Measurements from ENCODE around the gene ZNF222.

Gene ZNF222

DNA sequence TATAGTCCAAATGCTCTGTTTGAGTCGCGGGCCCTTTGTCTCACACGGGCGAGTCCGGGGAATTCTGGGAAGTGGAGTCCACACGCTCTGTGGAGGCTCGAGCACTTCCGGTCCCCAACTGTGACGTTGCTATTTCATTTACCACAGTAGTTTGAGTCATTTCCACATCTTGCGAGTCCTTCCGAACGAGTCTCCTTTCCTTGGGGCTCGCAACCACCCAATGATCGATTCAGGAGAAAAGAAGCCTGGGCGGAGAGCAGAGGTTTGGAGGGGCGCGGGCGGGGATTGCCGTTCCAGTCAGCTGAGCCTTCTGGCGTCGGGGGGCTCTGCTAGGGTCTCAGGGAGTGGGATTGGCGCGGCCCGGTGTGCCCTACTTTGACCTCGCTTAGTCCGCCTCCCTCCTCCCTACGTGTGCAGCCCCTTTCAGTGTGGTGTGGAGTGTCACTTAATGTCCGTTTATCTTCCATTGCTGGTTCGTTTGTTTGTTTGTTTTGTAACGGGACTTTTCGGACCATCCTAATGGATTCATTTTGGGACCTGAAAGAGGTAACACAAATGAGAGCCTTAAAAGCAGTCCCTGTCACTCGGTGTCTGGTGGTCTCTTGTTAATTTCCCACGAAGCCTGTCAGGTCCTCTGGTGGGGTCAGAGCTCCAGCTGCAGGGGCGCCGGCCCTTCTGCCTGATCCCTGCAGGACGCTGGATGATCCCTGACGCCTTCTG lies at the start of gene ZNF222:
TSS of gene ZNF222 (plus strand) at position 163 of the 720 bp plus-strand sequence. CDS start at position 221, 58 bp downstream.
- peak; percentile 40 for DNase-seq

GRCh38 chr19:43976732-43977131 lies 48.4 kb upstream of the ZNF222 start:
- DNase-seq, result no peak

- DNase-seq, result no peak
Observed at GRCh38 chr19:43983544-43983911, 41.7 kb upstream of the ZNF222 start.

DNA sequence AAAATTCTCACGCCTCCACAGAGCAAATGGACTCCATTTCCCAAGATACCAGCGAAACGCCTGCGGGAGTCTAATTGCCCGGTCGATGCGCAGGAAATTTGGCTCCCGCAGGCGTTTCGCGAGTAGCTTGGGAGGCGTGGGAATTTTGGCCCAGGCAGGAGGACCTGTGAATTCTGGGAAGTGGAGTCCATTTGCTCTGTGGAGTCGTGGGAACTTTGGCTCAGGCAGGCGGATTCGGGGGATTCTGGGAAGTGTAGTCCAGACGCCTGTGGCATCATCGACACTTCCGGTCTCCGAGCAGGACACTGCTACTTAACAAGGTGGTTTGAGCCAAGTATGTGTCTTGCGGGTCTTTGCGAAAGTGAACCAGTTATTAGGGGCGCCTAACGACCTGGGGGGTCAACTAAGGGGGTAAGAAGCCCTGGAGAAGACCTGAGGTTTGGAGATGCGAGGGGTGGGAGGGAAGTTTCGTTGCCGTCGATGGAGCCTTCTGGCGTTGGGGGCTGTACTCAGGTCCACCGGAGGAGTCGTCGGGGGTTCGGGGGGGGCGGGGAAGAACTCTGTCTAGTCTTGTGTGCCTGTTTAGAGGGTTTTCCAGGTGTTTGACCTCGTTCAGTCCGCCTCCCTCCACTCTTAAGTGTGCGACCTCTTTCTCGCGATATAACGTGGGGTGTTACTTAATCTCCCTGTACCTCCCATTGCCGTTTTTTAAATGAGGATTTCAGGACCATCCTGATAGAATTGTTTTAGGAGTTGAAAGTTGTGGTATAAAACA lies 41.1 kb upstream of the ZNF222 start, which contains the start of gene ZNF155:
TSS of gene ZNF155 (plus strand) at position 277 of the 775 bp plus-strand sequence. CDS start 4,356 bp downstream, outside the sequence.
- peak; percentile 93 for DNase-seq

DNA sequence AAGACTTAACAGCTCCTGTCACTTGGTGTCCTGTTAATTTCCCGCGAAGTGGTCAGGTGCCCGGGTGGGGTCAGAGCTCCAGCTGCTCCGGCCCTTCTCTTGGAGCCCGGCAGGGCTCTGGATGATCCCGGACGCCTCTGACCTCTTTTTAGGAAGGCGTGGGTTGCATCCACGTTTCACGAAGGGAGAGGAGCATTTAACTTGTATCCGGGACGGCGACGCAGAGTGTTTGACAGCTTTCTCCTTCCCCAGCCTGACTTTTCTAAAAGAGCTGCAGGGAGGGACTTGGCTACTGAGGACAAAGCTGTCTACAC lies 40.5 kb upstream of the ZNF222 start:
- no peak for DNase-seq

DNA sequence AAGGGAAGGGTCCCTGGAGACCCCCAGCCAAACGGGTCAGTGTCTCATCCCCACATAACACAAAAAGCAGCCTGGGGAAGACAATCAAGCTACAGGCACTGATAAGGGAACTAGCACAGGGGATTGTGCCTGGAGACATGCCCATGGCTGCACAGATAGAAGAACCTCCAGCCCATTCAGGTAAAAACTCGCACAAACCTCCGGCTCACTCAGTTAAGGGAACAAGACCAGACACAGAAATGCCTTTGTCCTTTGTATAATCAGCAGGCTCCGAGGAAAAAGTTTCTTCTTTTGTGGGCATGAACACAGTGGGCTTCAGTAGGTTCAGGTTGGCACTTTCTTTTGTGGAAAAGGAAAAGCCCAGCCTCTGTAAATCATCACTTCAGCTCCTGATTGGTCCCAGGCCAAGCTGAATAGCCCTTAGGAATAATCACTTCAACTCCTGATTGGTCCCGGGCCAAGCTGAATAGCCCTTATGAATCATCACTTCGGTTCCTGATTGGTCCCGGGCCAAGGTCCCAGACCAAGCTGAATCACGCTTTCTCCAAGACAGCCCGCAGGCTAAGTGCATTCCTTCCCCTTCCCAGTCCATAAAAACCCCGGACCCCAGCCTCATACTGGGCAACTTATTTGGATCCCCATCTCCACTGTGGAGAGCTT lies 27.4 kb upstream of the ZNF222 start:
- DNase-seq, result no peak

- DNase-seq, result no peak
Observed at GRCh38 chr19:44002212-44002565, 23.0 kb upstream of the ZNF222 start.

DNA sequence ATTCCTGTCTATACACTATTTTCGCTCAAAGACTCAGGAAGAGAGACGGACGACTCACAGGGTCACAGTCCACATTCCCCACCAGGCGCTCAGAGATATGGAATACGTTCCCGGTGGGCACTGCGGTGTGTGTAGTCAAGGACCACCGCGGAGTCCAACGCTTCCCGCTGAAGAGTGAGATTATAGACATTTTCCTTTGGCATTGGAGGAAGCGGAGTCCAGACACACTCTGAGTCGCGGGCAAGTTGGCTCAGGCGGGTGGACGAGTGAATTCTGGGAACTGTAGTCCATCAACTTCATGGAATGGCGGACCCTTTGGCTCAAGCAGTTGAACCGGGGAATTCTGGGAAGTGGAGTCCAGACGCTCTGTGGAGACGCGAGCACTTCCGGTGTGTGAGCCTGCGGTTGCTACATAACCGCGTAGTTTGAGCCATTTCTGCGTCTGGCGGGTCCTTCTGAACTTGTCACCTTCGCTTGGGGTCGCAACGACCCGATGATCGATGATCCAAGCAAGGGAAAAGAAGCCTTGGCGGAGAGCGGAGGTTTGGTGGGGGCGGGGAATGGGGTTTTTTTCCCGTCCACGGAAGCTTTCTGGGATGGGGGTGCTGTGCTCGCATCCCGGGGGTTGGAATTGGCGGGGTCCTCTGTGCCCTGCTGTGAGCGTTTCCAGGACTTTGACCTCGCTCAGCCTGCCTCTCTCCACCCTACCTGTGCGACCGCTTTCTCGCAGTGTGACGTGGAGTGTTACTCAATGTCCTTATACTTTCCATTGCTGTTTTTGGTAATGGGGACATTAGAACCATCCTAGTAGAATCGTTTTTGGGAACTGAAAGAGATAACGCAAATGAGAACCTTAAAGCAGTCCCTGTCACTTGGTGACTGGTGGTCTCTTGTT lies 22.4 kb upstream of the ZNF222 start, which contains the start of gene ZNF230:
TSS of gene ZNF230 (plus strand) at position 392 of the 895 bp plus-strand sequence. CDS start 4,122 bp downstream, outside the sequence.
- DNase-seq, result peak; percentile 85

- DNase-seq, result no peak
Observed at GRCh38 chr19:44003461-44004009, 21.6 kb upstream of the ZNF222 start.

DNA sequence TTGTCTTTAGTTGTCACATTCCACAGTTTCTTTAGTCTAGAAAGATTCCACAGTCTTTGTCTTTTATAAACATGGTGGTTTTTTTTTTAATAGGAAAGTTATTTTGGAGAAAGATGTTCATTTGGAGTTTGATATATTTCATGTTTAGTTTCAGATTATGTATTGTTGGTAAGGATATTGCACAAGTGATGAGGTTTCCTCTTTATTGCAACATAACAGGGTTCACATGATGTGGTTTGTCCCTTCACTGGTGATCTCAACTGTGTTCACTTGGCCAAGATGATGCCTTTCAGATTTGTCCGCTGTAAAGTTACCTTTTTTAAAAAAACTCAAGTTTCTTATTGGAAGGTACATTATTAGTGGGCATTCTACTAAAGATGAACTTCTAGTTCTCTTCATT lies 19.2 kb upstream of the ZNF222 start:
- no peak for DNase-seq

- no peak for DNase-seq
Observed at GRCh38 chr19:44007473-44007872, 17.7 kb upstream of the ZNF222 start.

GRCh38 chr19:44010468-44010867 lies 14.7 kb upstream of the ZNF222 start:
- DNase-seq, result no peak

GRCh38 chr19:44019498-44019897 lies 5.7 kb upstream of the ZNF222 start:
- no peak for DNase-seq

DNA sequence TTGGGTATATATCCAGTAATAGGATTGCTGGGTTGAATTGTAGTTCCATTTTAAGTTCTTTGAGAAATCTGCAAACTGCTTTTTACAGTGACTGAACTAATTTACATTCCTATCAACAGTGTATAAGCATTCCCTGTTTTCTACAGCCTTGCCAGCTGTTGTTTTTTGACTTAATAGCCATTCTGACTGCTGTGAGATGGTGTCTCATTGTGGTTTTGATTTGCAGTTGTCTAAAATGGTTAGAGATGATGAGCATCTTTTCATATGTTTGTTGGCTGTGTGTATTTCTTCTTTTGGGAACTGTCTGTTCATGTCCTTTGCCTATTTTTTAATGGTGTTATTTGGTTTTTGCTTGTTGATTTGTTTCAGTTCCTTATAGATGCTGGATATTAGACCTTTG lies 4.0 kb upstream of the ZNF222 start:
- no peak for DNase-seq

DNA sequence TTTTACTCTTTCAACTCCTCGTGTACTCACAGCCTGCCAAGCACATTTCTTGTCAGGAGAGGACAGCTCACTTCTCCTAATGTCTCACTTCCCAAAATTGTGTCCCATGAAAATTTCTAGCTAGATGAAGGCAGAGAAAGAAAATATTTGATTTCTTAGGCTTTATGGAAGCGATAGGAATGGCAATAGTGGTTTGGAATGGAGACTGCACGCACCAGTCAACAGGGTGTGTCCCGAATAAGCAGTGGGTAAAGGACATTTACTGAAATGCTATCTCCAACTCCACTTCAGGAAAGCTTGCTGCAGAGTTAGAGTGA lies 321 bp upstream of the ZNF222 start:
- DNase-seq, result no peak

DNA sequence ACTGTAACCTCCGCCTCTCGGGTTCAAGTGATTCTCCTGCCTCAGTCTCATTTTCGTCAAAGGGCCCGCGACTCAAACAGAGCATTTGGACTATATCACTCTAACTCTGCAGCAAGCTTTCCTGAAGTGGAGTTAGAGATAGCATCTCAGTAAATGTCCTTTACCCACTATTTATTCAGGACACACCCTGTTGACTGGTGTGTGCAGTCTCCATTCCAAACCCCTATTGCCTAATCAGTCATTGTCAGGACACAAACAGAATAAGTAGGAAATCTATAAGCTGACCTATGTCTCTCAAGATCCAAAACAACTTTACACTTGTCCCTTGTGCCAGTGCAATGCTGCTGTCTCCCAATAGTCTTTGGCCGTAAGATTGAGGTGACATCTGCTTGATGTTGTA lies 1.4 kb downstream of the ZNF222 start:
- no peak for DNase-seq

DNA sequence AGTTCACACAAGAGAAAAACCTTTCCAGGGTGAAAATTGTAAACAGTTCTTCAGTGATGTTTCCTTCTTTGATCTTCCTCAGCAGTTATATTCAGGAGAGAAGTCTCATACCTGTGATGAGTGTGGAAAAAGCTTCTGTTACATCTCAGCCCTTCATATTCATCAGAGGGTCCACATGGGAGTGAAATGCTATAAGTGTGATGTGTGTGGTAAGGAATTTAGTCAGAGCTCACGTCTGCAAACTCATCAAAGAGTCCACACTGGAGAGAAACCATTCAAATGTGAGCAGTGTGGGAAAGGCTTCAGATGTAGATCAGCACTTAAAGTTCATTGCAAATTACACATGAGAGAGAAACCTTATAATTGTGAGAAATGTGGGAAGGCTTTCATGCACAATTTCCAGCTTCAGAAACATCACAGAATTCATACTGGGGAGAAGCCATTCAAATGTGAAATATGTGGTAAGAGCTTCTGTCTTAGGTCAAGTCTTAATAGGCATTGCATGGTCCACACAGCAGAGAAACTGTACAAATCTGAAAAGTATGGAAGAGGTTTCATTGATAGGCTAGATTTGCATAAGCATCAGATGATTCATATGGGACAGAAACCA lies 6.9 kb downstream of the ZNF222 start:
- no peak for DNase-seq

GRCh38 chr19:44042147-44042546 lies 17.0 kb downstream of the ZNF222 start:
- no peak for DNase-seq

DNA sequence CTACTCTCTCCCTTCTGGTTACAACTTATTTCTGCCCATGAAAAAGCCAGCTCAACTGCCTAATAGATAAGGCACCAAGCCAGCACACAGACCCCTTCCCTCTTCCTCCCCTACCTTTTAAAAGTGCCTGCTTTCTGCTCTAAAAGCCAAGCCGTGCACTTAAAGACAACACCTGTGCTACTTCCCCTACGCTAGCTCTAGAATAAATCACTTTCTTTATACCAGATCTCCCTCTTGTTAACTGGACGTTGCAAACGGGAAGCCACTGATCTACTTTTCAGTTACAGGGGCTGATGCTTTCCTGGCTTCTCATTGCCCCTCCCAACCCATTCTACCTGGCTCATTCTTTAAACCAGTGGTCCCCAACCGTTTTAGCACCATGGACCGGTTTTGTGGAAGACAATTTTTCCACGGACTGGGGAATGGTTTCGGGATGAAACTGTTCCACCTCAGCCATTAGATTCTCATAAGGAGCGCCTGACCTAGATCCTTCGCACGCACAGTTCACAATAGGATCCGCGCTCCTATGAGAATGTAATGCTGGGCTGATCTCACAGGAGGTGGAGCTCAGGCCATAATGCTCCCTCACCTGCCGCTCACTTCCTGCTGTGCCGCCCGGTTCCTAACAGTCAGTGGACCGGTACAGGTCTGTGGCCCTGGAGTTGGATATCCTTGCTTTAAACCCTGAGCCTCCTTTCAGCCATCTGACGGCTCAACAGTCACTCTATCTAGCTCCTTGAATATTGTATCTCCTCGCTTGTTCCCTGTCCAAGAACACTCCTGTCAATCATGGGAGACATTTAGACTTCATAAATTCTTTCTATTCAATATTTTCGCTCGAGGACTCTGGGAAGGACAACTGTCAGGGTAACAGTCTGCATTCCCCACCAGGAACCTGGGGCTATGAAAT lies 25.8 kb downstream of the ZNF222 start:
- no peak for DNase-seq

- DNase-seq, result peak; percentile 90
Observed at GRCh38 chr19:44051650-44052402, 26.6 kb downstream of the ZNF222 start, which contains the start of gene ZNF223. Gene ZNF223 (plus strand): TSS chr19:44052036. CDS start chr19:44055177, 3,141 bp downstream.
